Prostate gland (tissue), 2 donors: ENCODE measurements around the gene TMPRSS9. TPM values are rescaled to one million over a fixed set of nuclear protein-coding genes. Genes with fewer than 3 reads are reported as not detected.

ENCODE experiments used
- DNase-seq: peaks from one replicate; pipeline ENCODE4 v3.0.0-alpha.2; 2019; ENCODE audit warnings: low spot score
- H3K27ac ChIP-seq, 2 donors: fragments of 200-600 bp; sonication (generic); 2 replicates each; pipeline ENCODE4 v1.5.1; 2017 to 2019
- H3K27me3 ChIP-seq: fragments of 200-600 bp; sonication (generic); replicated peaks from 2 replicates; pipeline ENCODE4 v1.5.1; 2019; ENCODE audit not compliant: insufficient read depth
- H3K36me3 ChIP-seq, 2 donors: fragments of 200-600 bp; sonication (generic); 1 replicate in 1 of 2; 2 replicates in 1 of 2; pipeline versions ENCODE4 v1.5.1 to v1.8.1; 2017 to 2019
- H3K4me1 ChIP-seq: fragments of 200-600 bp; sonication (generic); replicated peaks from 2 replicates; pipeline ENCODE4 v1.5.1; 2019
- H3K4me3 ChIP-seq, 2 donors: fragments of 200-600 bp; sonication (generic); 2 replicates each; pipeline ENCODE4 v1.5.1; 2017 to 2019
- H3K9me3 ChIP-seq: fragments of 200-600 bp; sonication (generic); 2 replicates; pipeline ENCODE4 v1.5.1; 2017
- CTCF ChIP-seq, 4 experiments: fragments of 200-600 bp in 2 of 4; fragments of 450-650 bp in 2 of 4; sonication (generic) in 2 of 4; IDR thresholded peaks; 1 replicate in 3 of 4; 2 replicates in 1 of 4; pipeline ENCODE4 v1.5.1; 2016 to 2019; ENCODE audit warnings: antibody characterized with exemption in 4 of 4, mild to moderate bottlenecking in 2 of 4, moderate library complexity in 2 of 4
- POLR2A ChIP-seq: fragments of 450-650 bp; IDR thresholded peaks from one replicate; pipeline ENCODE4 v1.6.1; 2016; ENCODE audit warnings: antibody characterized with exemption, mild to moderate bottlenecking
- POLR2AphosphoS5 ChIP-seq: sonication (generic); formaldehyde crosslinking; IDR thresholded peaks from one replicate; pipeline ENCODE4 v1.6.1; 2017; ENCODE audit warnings: antibody characterized with exemption
- WGBS: methylation state at CpG from one replicate; pipeline ENCODE4 v1.1.5; 2018; 5-methylcytosine and 5-hydroxymethylcytosine counted together
- intact Hi-C: fragments of 100-400 bp; cut with DNase I; formaldehyde crosslinking; loops from one replicate; pipeline ENCODE4 v1.14.2; 2022
- total RNA-seq, 2 donors: library from RNA; depleted of rRNA; stranded (reverse); fragments of >200 nt; gene quantifications; one replicate each; pipeline ENCODE4 v1.1.0, GENCODE V29; 2016

The TMPRSS9 gene
- total RNA-seq, 2 donors from 2014 or later, result 0.14 to 2.2 TPM

- WGBS, result 21% methylated on average over 19 of the region's 24 CpGs
- intact Hi-C loops, result no loop called here
- Histone ChIP-seq H3K27ac (no peak overlapping the region), H3K9me3 (no peaks in the 10 kb centered on the region), H3K36me3 (no peaks in the 10 kb centered on the region), H3K27me3 (peaks cover 7% of the 10 kb centered on the region), H3K4me3 (no peak overlapping the region), H3K4me1 (no peaks in the 10 kb centered on the region)
- TF ChIP-seq CTCF (IDR thresholded peaks at IDR 0.05) (no peak), POLR2AphosphoS5 (no peak), POLR2A (no peak)
- no peak for DNase-seq
Measured at GRCh38 chr19:2361246-2362045, 1.4 kb downstream of the TMPRSS9 start.

DNA sequence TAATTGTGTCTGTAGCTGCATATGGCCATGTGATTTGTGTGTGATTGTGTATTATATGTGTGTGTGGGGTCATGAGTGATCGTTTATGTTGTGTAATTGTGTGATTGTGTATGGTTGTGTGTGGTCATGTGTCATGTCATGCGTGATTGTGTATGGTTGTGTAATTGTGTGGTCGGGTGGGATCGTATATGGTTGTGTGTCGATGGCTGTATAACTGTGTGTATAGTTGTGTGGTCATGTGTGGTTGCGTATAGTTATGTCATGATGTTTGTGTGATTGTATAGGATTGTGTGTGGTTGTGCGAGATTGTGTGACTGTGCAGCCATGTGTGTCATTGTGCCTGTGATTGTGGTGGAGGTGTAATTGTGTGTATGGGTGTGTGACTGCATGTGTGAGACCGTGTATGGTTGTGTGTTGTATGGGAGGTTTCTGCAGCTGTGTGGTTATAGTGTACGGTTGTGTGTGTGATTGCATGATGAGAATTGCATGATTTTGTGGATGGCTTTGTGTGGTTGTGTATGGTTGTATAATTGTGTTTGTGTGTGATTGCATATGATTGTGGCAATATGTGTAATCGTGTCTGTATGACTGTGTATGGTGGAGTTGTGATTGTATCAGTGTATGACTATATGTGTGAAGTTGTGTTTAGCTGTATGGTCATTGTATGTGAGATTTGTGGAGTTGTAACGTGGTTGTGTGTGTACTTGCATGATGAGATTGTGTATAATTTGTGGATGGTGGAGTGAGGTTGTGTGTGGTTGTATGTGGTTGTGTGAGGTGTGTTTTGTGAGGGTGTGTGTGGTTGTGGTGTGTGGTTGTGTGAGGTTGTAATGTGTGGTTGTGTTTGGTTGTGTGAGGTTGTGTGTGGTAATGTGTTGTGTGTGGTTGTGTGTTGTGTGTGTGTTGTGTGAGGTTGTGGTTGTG, 2.2 kb downstream of the TMPRSS9 start:
- Histone ChIP-seq H3K4me1 (no peaks in the 10 kb centered on the region), H3K27ac (no peak overlapping the region), H3K36me3 (no peaks in the 10 kb centered on the region), H3K27me3 (peaks cover 7% of the 10 kb centered on the region), H3K9me3 (no peaks in the 10 kb centered on the region), H3K4me3 (no peak overlapping the region)
- WGBS, result 89% methylated on average over 11 of the region's 11 CpGs
- intact Hi-C loops, result no loop called here
- TF ChIP-seq POLR2A (no peak), CTCF (IDR thresholded peaks at IDR 0.05) (no peak), POLR2AphosphoS5 (no peak)
- no peak for DNase-seq

DNA sequence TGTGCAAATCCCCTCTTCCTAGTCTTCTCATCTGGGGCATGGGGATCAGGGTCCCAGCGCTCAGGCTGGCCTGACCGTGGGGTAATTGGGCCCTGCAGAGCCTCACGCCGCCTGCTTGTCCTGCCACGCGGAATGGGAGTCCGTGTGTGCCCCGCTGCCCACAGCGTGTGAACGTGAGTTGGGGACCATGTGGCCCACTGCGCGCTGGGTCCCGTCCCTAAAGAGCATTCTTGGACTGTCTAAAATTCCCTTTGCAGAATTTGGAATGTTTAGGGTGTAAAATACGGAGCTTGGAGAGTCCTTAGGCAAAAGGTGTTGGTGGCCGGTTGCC, 2.9 kb downstream of the TMPRSS9 start:
- intact Hi-C loops, result no loop called here

DNA sequence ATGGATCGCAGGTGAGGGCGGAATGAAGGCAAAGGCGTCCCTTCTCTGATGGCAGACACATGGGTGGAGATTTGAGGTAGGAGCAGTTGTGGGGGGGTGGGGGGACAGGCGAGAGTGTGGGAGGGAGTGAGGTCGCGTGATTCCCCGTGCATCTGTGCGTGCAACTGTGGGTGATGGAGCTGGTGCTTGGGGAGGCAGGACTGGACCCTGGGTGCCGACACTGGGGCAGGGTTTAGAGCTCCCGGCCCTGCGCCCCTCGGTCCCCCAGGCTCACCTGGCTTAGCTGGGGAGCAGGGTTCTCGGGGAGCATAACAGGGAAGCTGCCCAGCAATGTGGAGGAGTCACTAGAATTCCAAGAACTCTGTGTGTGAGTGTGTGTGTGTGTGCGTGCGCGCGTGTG, 3.4 kb downstream of the TMPRSS9 start:
- intact Hi-C loops, result no loop called here
- Histone ChIP-seq H3K36me3 (no peaks in the 10 kb centered on the region), H3K27ac (no peak overlapping the region), H3K4me1 (no peaks in the 10 kb centered on the region), H3K4me3 (no peak overlapping the region), H3K9me3 (no peaks in the 10 kb centered on the region), H3K27me3 (peaks cover 7% of the 10 kb centered on the region)
- DNase-seq, result no peak
- no peak for TF ChIP-seq POLR2A
- no peak for TF ChIP-seq POLR2AphosphoS5
- no peak for TF ChIP-seq CTCF (IDR thresholded peaks at IDR 0.05)
- 67% methylated on average over 17 of the region's 17 CpGs for WGBS

More for the DNA sequence above, 2.9 kb downstream of the TMPRSS9 start:
- Histone ChIP-seq H3K27ac (no peak overlapping the region), H3K4me3 (no peak overlapping the region), H3K9me3 (no peaks in the 10 kb centered on the region), H3K27me3 (peaks cover 7% of the 10 kb centered on the region), H3K36me3 (no peaks in the 10 kb centered on the region), H3K4me1 (no peaks in the 10 kb centered on the region)
- 75% methylated on average over 15 of the region's 15 CpGs for WGBS
- DNase-seq, result no peak
- no peak for TF ChIP-seq POLR2A
- no peak for TF ChIP-seq CTCF (IDR thresholded peaks at IDR 0.05)
- no peak for TF ChIP-seq POLR2AphosphoS5
